ENCODE measurements around the gene NUP93.
"Not testable (repeated sequence)": the region's sequence is repeated elsewhere in the genome, so short reads cannot be mapped to it uniquely, and the experiment has no call there.

Gene NUP93

GRCh38 chr16:56876048-56876447 lies 146.1 kb downstream of the NUP93 start:
- DNase-seq: no peak

- DNase-seq: no peak
Observed at GRCh38 chr16:56877486-56878182, 147.7 kb downstream of the NUP93 start.

- DNase-seq: no peak
Observed at GRCh38 chr16:56878282-56878854, 148.4 kb downstream of the NUP93 start.

GRCh38 chr16:56879276-56879675 lies 149.3 kb downstream of the NUP93 start:
- DNase-seq: no peak

- no peak for DNase-seq
Observed at GRCh38 chr16:56880176-56880575, 150.2 kb downstream of the NUP93 start.

- no peak for DNase-seq
Observed at GRCh38 chr16:56880685-56881084, 150.8 kb downstream of the NUP93 start.

GRCh38 chr16:56882077-56882800 lies 152.3 kb downstream of the NUP93 start:
- DNase-seq: no peak

GRCh38 chr16:56883586-56883985 lies 153.7 kb downstream of the NUP93 start:
- no peak for DNase-seq

GRCh38 chr16:56884026-56884582 lies 154.2 kb downstream of the NUP93 start:
- no peak for DNase-seq

- not testable (repeated sequence) for DNase-seq
Observed at GRCh38 chr16:56884929-56885328, 155.0 kb downstream of the NUP93 start.

GRCh38 chr16:56885446-56886162 lies 155.7 kb downstream of the NUP93 start:
- no peak for DNase-seq

GRCh38 chr16:56886296-56886695 lies 156.4 kb downstream of the NUP93 start:
- no peak for DNase-seq

GRCh38 chr16:56886826-56887225 lies 156.9 kb downstream of the NUP93 start:
- no peak for DNase-seq

- DNase-seq: peak; percentile 15
Observed at GRCh38 chr16:56888806-56889205, 158.9 kb downstream of the NUP93 start.

- no peak for DNase-seq
Observed at GRCh38 chr16:56889206-56889605, 159.3 kb downstream of the NUP93 start.

GRCh38 chr16:56891685-56892084 lies 161.8 kb downstream of the NUP93 start:
- DNase-seq: no peak

- no peak for DNase-seq
Observed at GRCh38 chr16:56892705-56893104, 162.8 kb downstream of the NUP93 start.

- DNase-seq: no peak
Observed at GRCh38 chr16:56894331-56894917, 164.5 kb downstream of the NUP93 start.

GRCh38 chr16:56895813-56896212 lies 165.9 kb downstream of the NUP93 start:
- DNase-seq: no peak

GRCh38 chr16:56896244-56896643 lies 166.3 kb downstream of the NUP93 start:
- DNase-seq: no peak

- no peak for DNase-seq
Observed at GRCh38 chr16:56897026-56897799, 167.3 kb downstream of the NUP93 start.

- no peak for DNase-seq
Observed at GRCh38 chr16:56898847-56899246, 168.9 kb downstream of the NUP93 start.

Data from SIG-M5 (cell line).